CMK (cell line): ENCODE results near the gene CCDC12.

Experiments used
- DNase-seq: peaks from one replicate; pipeline ENCODE4 v3.0.0-alpha.2; 2010; ENCODE audit warnings: low read depth

The CCDC12 gene

GRCh38 chr3:46996689-46997452 lies 20.3 kb upstream of the CCDC12 start:
- no peak for DNase-seq

GRCh38 chr3:46995901-46996562 lies 19.5 kb upstream of the CCDC12 start:
- no peak for DNase-seq

GRCh38 chr3:46994801-46995731 lies 18.5 kb upstream of the CCDC12 start:
- DNase-seq, result no peak

GRCh38 chr3:46993986-46994385 lies 17.4 kb upstream of the CCDC12 start:
- DNase-seq, result no peak

- no peak for DNase-seq
Measured at GRCh38 chr3:46993292-46993691, 16.7 kb upstream of the CCDC12 start.

GRCh38 chr3:46992231-46992630 lies 15.7 kb upstream of the CCDC12 start:
- DNase-seq, result no peak

GRCh38 chr3:46991406-46992165 lies 15.0 kb upstream of the CCDC12 start:
- DNase-seq, result no peak

- no peak for DNase-seq
Measured at GRCh38 chr3:46990573-46991374, 14.2 kb upstream of the CCDC12 start.

GRCh38 chr3:46989146-46989810 lies 12.7 kb upstream of the CCDC12 start:
- DNase-seq, result peak; percentile 66

GRCh38 chr3:46988616-46989015 lies 12.1 kb upstream of the CCDC12 start:
- no peak for DNase-seq

GRCh38 chr3:46987743-46988401 lies 11.3 kb upstream of the CCDC12 start:
- DNase-seq, result peak; percentile 92

- DNase-seq, result peak; percentile 72
Measured at GRCh38 chr3:46987319-46987742, 10.8 kb upstream of the CCDC12 start.

GRCh38 chr3:46986782-46987310 lies 10.3 kb upstream of the CCDC12 start:
- no peak for DNase-seq

- DNase-seq, result no peak
Measured at GRCh38 chr3:46986055-46986730, 9.6 kb upstream of the CCDC12 start.

GRCh38 chr3:46985588-46985987 lies 9.0 kb upstream of the CCDC12 start:
- DNase-seq, result no peak

- no peak for DNase-seq
Measured at GRCh38 chr3:46984591-46985459, 8.3 kb upstream of the CCDC12 start.

GRCh38 chr3:46982546-46982945 lies 6.0 kb upstream of the CCDC12 start:
- DNase-seq, result no peak

GRCh38 chr3:46981932-46982471 lies 5.5 kb upstream of the CCDC12 start:
- DNase-seq, result no peak
